LHCN-M2 (cell line): Measurements from ENCODE around the gene DLEC1. TPM values are rescaled to one million over a fixed set of nuclear protein-coding genes. Genes with fewer than 3 reads are reported as not detected.

Source experiments
- DNase-seq: peaks from one replicate; pipeline ENCODE4 v3.0.0-alpha.2; 2012; ENCODE audit warnings: low read depth
- polyA plus RNA-seq: library from polyadenylated mRNA; unstranded; fragments of >200 nt; gene quantifications from one replicate; pipeline ENCODE4 v1.2.1, GENCODE V29; 2012; ENCODE audit warnings: missing spikeins
- total RNA-seq: library from RNA; depleted of rRNA; stranded (reverse); fragments of >200 nt; gene quantifications from 2 replicates; pipeline ENCODE4 v1.2.3, GENCODE V29; 2014; rRNA removed

Gene DLEC1, protein sequence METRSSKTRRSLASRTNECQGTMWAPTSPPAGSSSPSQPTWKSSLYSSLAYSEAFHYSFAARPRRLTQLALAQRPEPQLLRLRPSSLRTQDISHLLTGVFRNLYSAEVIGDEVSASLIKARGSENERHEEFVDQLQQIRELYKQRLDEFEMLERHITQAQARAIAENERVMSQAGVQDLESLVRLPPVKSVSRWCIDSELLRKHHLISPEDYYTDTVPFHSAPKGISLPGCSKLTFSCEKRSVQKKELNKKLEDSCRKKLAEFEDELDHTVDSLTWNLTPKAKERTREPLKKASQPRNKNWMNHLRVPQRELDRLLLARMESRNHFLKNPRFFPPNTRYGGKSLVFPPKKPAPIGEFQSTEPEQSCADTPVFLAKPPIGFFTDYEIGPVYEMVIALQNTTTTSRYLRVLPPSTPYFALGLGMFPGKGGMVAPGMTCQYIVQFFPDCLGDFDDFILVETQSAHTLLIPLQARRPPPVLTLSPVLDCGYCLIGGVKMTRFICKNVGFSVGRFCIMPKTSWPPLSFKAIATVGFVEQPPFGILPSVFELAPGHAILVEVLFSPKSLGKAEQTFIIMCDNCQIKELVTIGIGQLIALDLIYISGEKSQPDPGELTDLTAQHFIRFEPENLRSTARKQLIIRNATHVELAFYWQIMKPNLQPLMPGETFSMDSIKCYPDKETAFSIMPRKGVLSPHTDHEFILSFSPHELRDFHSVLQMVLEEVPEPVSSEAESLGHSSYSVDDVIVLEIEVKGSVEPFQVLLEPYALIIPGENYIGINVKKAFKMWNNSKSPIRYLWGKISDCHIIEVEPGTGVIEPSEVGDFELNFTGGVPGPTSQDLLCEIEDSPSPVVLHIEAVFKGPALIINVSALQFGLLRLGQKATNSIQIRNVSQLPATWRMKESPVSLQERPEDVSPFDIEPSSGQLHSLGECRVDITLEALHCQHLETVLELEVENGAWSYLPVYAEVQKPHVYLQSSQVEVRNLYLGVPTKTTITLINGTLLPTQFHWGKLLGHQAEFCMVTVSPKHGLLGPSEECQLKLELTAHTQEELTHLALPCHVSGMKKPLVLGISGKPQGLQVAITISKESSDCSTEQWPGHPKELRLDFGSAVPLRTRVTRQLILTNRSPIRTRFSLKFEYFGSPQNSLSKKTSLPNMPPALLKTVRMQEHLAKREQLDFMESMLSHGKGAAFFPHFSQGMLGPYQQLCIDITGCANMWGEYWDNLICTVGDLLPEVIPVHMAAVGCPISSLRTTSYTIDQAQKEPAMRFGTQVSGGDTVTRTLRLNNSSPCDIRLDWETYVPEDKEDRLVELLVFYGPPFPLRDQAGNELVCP (N-terminal part only)
- 0.13 TPM in 1 of 2 replicates, not detected in the other for total RNA-seq
- not detected for polyA plus RNA-seq

DNA sequence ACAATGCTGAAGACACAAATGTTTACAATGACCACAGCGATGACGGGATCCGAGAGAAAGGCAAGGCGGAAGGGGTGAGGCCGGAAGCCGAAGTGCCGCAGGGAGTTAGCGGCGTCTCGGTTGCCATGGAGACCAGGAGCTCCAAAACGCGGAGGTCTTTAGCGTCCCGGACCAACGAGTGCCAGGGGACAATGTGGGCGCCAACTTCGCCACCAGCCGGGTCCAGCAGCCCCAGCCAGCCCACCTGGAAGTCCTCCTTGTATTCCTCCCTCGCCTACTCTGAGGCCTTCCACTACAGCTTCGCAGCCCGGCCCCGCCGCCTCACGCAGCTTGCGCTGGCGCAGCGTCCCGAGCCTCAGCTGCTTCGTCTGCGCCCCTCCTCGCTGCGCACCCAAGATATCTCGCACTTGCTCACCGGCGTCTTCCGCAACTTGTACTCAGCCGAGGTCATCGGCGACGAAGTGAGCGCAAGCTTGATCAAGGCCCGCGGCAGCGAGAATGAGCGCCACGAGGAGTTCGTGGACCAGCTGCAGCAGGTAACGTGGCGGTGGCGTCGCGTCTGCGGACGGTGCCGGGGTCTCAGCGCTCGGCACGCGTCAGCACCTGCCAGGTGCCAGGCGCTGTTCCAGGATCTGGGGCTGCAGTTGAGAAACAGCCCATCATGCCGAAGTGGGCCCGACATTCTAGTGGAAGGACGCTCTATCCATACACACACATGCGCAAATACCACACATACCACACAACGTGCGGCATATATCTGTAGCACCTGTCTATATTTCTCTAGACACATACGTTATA lies at the start of gene DLEC1:
Gene DLEC1, plus strand, starts transcription at position 108 of the 798 bp plus-strand sequence. Its CDS starts 18 bp downstream, at position 126.
- DNase-seq: no peak

DNA sequence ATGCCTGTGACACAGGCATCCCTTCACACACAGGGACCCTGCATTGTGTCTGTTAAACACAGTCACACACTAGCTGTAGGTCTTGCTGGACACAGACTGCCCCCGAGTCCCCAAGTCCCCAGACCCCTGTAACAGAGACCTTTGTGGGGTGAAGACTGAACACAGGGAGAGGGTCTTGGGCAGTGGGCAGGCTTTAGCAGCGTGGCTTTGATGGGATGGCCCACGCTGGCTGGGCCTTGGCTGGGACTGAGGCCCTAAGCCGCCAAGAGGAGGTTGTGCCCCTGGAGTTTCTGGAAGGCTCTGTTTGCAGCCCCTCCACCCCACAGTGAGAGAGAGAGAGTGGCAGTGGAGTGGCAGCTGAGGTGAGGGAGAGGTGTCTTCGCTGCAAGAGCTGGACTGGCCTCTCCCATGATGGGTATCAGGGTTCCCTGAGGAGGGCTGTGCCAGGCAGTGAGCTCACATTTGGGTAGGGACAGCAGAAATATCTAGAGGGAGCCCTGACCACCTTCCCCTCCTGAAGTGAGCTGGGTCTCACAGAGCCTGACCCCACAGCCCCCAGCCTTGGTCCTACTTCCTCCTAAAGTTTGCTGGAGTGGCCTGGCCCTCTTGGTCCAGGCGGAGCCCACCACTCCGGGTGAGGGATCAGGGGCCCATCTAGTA lies 49.1 kb upstream of the DLEC1 start:
- DNase-seq: no peak

DNA sequence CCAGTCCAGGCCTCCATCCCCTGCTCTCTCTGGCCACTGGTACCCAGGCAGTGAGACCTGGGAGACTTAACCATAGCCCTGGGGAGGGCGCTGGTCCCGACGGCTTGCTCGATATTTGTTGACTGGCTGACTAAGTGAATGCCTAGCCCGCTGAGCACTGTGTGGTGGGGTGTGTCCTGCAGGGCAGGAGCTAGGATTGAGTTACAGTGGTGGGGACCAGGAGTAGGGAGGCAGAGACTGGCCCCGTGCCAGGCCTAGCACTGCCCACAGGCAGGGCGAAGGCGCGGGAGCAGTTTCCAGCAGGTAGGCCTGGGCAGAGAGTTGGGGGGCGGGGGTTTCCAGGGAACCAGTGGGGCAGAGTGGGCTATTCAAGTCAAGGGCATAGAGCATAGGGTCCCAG lies 48.5 kb upstream of the DLEC1 start, which contains the start of gene VILL:
Gene VILL, plus strand, starts transcription at position 260 of the 400 bp plus-strand sequence. CDS start 2,887 bp downstream, outside the sequence.
- no peak for DNase-seq

DNA sequence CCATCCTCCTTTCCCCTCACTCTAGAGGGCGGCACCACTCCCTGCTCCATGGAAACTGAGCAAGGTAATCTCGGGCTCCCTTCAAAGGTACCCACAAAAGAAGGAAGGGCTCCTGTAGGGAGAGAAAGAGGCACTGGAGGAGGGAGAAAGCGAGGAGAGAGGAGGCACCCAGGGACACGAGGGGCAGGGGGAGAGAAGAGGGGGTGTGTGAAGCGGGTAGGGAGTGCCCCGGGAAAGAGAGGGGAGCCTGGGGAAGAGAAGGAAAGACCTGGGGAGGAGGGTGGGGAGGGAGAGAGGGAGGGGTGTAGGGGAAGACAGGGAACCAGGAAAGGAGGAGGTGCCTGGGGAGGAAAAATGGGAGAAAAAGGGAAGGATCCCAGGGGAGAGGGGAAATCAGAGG lies 47.9 kb upstream of the DLEC1 start:
- DNase-seq: no peak

DNA sequence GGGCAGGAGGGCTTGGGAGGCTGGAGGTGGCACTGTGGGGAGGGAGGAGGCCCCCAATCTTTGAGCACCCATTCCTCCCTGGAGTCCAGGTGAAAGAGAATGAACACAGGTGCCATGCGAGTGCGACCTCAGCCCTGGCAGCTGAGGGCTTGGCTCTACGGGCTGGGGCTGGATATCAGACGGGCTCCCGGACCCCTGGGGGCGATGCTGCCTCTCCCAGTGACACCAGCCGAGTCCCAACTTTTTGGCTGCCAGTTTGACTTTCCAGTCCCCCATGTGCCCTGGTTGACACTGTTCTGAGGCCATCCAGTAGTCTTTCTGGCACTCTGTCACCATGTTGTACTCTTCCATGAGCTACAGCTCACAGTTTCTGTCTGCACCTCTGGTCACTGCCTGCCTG lies 47.2 kb upstream of the DLEC1 start:
- no peak for DNase-seq

DNA sequence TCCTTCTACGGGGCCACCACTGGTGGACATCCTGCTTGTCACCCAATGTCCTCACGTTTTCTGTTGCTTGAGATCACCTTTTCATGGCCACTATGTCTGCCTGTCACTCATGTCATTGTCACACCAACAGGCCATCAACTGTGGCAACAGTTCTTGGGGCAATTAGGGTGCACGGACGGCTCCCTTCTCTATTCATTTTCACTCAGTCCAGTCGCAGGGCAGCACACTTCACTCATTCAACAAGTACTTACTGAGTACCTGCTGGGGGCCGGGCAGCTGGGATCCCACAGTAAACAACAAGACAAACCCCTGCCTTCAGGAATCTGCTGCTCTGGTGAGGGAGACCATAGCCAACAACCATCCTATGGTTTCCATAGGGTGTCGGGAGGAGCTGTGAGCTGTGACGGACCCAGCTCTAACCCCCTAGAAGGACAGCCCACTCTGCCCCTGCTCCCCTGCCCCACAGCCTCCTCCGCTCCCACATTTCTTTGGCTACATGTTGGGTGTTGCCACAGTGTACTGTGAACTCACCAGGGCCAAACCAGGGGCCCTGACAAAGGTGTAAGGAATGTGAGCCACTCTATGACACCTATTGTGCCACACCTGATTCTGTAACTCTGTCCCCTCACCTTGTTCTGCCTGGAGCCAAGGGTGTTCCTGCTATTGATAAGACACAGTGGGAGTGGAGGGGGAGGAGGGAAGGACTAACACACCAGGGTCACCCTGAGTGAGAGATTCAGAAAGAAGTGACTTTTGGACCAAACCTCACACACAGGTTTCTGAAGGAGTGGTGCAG lies 46.5 kb upstream of the DLEC1 start:
- DNase-seq: no peak

DNA sequence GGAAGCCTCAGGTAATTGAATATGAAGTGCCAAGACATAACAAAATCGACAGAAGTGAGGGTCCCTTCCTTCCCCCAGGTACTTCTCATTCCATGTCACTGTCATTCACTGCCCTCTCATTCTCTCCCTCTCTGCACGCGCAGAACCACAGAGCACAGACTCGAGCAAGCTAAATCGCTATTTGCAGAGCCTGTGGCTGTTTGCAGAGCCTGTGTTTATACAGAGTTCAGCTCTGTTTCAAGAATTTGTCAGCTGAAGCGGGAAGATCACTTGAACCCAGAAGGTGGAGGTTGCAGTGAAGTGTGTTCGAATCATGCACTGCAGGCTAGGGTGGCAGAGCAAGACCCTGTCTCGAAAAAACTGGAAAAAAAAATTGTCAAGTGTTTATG lies 45.9 kb upstream of the DLEC1 start:
- no peak for DNase-seq

DNA sequence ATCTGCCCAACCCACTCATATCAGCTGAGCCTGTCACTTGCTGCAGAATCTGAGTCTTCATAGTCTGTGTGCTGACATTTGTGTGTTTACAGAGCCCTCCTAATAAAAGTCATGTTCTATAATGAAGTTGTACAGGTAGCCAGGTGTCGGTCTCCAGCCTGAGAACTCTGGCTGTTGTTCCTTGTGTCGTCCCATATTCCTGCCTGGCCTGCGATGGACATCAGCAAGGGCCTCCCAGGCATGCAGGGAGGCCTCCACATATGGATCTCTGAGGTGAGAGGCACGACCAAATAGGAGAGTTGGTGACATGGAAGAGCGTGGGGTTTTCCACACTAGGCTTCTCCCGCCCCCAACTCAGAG lies 45.6 kb upstream of the DLEC1 start:
- DNase-seq: no peak

DNA sequence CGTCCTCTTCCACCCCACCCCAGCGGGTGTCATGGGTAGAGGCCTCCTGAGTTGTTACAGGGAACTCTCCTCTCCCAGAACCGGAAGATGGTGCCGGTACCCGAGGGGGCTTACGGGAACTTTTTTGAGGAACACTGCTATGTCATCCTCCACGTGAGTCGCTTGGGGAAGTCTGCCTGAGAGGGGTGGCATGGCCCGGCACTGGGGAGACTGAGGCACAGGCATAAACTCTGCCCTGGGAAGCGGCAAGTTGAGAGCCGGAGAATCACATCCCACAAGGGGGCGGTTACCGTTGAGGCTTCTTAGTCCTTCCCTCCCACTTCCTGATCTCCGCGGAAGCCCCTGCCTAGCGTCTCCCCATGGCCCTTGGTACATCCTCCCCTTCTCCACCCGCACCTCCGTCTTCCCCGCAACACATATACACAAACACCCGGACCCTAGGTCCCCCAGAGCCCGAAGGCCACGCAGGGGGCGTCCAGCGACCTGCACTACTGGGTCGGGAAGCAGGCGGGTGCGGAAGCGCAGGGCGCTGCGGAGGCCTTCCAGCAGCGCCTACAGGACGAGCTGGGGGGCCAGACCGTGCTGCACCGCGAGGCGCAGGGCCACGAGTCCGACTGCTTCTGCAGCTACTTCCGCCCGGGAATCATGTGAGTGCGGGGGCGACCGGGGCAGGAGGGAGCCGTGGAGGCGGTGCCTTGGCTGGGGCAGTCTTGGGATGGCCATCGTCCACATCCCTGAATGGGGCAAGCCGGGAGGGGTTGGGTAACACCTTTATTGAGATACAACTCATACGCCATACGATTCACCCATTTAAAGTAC lies 45.0 kb upstream of the DLEC1 start:
- DNase-seq: peak; percentile 82

DNA sequence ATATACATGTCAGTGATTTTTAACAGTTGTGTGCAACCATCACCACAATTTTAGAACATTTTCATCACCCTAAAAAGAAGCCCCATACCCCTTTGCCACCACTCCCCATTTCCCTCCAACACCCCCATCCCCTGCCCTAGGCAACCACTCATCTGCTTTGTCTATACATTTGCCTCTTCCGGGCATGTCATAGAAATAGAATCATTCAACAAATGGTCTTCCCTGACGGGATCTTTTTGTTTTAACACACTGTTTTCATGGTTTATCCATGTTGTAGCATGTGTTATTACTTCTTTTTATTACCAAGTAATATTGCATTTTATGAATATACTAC lies 44.4 kb upstream of the DLEC1 start:
- DNase-seq: no peak

DNA sequence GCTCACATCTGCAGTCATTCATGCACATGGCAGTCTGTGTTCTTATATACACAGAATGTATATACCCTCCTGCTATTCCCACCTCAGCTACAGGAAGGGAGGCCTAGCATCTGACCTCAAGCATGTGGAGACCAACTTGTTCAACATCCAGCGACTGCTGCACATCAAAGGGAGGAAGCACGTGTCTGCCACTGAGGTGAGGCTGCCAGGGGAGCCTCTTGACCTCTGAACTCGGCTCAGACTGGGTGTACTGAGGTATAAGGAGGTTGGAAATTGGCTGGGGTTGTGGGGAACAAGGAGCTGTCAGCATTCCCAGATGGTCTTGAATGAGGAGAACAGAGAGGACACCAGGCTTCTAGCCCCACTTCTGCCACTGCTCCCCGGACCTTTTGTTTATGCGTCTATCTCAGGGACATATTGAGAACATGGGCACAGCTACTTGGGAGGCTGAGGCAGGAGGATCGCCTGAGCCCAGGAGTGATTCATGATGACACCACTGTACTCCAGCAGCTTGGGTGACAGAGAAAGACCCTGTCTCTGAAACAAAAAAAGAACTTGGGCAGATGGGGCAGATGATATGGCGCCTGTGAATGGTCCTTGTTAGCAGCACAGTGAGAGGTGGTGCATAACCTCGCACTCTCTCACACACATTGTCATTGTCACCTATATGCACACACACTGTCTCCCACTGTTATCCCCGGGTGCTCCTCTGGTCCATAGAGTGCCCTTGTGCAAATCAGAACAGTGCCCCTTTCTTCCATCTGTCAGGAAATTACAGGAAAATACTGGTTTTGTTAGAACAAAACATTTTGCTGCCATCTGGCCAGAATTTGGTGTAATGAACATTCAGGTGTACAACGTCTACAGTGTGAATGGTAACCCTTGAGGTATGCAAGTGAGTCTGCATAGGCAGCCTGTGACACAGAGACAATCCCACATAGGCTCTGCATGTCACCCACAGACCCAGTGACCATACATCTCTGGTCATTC lies 43.1 kb upstream of the DLEC1 start:
- no peak for DNase-seq

DNA sequence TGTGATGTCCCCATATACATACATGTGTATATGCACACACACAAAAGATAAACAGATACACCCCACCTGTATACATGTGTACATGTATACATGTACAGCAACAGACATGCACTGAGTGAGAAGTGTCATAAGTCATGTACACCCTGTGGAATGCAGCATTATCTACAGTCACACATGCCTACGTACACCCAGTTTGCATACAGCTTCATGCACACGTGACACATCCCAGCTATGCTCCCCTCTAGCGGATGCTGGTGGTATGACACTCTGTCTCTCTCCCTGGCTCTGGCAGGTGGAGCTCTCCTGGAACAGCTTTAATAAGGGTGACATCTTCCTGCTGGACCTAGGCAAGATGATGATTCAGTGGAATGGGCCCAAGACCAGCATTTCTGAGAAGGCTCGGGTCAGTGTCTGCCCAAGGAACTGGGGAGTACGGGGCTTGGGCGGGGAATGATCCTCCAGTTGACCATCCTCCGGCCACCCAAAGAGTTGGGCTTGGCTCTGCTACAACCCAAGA lies 42.2 kb upstream of the DLEC1 start:
- DNase-seq: peak; percentile 82

DNA sequence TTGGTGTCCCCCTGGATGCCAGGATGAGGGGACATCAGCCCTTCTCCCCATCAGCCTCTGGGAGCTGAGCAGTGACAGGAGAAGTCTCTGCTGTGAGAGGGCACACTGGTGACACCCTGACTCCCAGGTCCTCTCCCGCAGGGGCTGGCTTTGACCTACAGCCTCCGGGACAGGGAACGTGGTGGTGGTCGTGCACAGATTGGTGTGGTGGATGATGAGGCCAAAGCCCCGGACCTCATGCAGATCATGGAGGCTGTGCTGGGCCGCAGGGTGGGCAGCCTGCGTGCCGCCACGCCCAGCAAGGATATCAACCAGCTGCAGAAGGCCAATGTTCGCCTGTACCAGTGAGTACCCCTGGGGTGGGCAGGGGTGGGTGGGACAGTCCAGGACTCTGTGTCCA lies 41.7 kb upstream of the DLEC1 start:
- DNase-seq: no peak

DNA sequence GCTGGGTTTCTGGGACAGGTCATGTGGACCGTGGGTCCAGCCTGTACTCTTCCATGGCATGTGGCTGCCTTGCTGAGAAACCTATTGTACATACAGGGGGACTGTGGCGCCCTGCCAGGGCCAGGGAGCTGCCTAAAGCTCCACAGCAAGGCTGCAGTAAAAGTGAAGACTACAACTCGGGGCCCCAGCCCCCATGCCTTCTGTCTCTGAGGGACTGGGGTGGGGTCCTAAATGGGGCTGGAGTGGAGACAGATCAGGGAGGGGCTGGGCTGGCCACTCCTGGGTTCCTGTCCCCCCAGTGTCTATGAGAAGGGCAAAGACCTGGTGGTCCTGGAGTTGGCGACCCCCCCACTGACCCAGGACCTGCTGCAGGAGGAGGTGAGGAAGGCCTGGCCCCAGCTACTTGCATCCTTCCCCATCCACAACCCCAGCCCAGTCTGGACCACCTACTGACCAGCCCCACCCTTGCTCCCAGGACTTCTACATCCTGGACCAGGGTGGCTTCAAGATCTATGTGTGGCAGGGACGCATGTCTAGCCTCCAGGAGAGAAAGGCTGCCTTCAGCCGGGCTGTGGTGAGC lies 41.1 kb upstream of the DLEC1 start:
- no peak for DNase-seq

DNA sequence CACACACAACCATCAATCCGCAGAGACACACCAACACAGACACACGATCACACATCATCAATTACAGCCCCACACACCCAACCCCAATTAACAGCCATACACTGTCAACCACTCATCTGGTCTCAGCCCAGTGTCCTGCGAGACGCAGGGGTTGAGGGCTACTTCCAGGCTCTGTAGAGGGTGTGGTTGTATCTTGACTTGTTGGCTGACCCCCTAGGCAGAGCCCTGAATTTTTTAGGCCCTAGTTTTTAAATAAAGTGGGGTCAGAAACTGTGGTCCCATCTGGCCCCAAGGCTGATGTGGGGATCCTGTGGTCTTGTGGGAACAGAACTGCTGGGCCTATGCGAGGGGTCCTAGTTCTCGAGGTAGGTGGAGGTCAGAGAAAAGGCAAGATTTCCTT lies 39.2 kb upstream of the DLEC1 start:
- no peak for DNase-seq

DNA sequence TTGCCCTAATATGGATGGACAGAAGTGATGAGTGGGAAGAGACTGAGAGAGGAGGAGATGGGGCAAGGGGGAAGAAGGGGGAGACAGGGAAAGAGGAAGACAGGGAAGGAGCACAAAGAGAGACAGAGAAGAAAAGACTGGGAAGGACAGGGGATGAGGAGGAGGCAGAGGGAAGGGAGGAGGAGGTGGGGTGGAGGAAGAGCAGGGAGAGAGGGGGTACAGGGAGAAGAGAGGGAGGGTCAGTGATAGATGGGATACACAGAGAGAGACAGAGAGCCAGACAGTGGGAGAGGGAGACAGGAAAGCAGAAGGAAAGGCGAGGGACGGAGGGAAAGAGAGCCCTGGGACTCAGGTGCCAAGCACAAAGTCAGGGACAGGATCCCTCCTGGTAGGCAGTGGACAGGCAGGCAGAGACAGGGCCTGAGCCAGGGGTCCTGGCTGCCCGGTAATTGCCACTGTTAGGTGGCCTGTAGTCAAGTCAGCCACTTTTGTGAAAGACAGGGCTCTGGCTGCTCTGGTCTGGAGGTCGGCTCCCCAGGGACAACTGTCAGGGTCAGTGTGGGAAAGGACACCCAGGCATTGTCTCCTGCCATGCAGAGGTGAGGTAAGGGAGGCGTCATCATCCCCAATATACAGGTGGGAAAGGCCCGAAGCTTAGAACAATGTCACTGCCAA lies 38.6 kb upstream of the DLEC1 start:
- no peak for DNase-seq
